ENCODE results near the gene URI1.

Gene URI1

GRCh38 chr19:29974701-29975100, 32.7 kb downstream of the URI1 start:
- no peak for DNase-seq

GRCh38 chr19:29976151-29976943, 34.3 kb downstream of the URI1 start:
- no peak for DNase-seq

- no peak for DNase-seq
Observed at GRCh38 chr19:29978080-29978479, 36.0 kb downstream of the URI1 start.

GRCh38 chr19:29983568-29983967, 41.5 kb downstream of the URI1 start:
- DNase-seq, result no peak

GRCh38 chr19:29985196-29985595, 43.2 kb downstream of the URI1 start:
- no peak for DNase-seq

- no peak for DNase-seq
Observed at GRCh38 chr19:29988351-29988750, 46.3 kb downstream of the URI1 start.

GRCh38 chr19:29992233-29992867, 50.3 kb downstream of the URI1 start:
- DNase-seq, result no peak

- DNase-seq, result no peak
Observed at GRCh38 chr19:29999490-29999889, 57.5 kb downstream of the URI1 start.

GRCh38 chr19:30000862-30001261, 58.8 kb downstream of the URI1 start:
- DNase-seq, result no peak

GRCh38 chr19:30001301-30001700, 59.3 kb downstream of the URI1 start:
- DNase-seq, result no peak

GRCh38 chr19:30001791-30002190, 59.8 kb downstream of the URI1 start:
- DNase-seq, result no peak

GRCh38 chr19:30003866-30004265, 61.8 kb downstream of the URI1 start:
- no peak for DNase-seq

GRCh38 chr19:30004403-30004802, 62.4 kb downstream of the URI1 start:
- DNase-seq, result no peak

GRCh38 chr19:30006207-30006606, 64.2 kb downstream of the URI1 start:
- DNase-seq, result peak; percentile 53

- DNase-seq, result no peak
Observed at GRCh38 chr19:30008169-30008568, 66.1 kb downstream of the URI1 start.

- DNase-seq, result no peak
Observed at GRCh38 chr19:30009013-30009412, 67.0 kb downstream of the URI1 start.

GRCh38 chr19:30011051-30011578, 69.1 kb downstream of the URI1 start:
- no peak for DNase-seq

GRCh38 chr19:30014770-30015169, 72.7 kb downstream of the URI1 start:
- no peak for DNase-seq

- peak; percentile 3 for DNase-seq
Observed at GRCh38 chr19:30017172-30017571, 75.1 kb downstream of the URI1 start.

- DNase-seq, result no peak
Observed at GRCh38 chr19:30020189-30020588, 78.2 kb downstream of the URI1 start.

GRCh38 chr19:30022659-30023058, 80.6 kb downstream of the URI1 start:
- no peak for DNase-seq

GRCh38 chr19:30023330-30023729, 81.3 kb downstream of the URI1 start:
- DNase-seq, result no peak

- no peak for DNase-seq
Observed at GRCh38 chr19:30024091-30024490, 82.1 kb downstream of the URI1 start.

- no peak for DNase-seq
Observed at GRCh38 chr19:30026933-30027332, 84.9 kb downstream of the URI1 start.
